Measurements from ENCODE around the gene MACROD1. TPM values are rescaled to one million over a fixed set of nuclear protein-coding genes. Genes with fewer than 3 reads are reported as not detected.

MACROD1 gene
- total RNA-seq, 4 donors from 2014 or later: 30.6 to 45.0 (median 35.0) TPM

- TF ChIP-seq CTCF (IDR thresholded peaks at IDR 0.05) (no peak), EP300 (IDR thresholded peaks at IDR 0.05) (no peak), POLR2A (IDR thresholded peaks at IDR 0.05) (no peak)
- 49 to 55% methylated on average over 14 to 15 of the region's 15 CpGs for WGBS, 2 donors
- Histone ChIP-seq H3K4me1 (peaks cover 0 to 75% (median 32%) of the 10 kb centered on the region in 4 donors), H3K4me3 (no peak overlapping the region), H3K36me3 (no peaks in the 10 kb centered on the region), H3K27ac (peak overlapping the region in 2 of 4 donors; percentile 78 to 87), H3K9me3 (no peaks in the 10 kb centered on the region), H3K27me3 (no peaks in the 10 kb centered on the region)
- DNase-seq (ENCODE audit: low spot score in 2 of 2): no peak
Observed at GRCh38 chr11:64053699-64054098, 112.2 kb downstream of the MACROD1 start.

DNA sequence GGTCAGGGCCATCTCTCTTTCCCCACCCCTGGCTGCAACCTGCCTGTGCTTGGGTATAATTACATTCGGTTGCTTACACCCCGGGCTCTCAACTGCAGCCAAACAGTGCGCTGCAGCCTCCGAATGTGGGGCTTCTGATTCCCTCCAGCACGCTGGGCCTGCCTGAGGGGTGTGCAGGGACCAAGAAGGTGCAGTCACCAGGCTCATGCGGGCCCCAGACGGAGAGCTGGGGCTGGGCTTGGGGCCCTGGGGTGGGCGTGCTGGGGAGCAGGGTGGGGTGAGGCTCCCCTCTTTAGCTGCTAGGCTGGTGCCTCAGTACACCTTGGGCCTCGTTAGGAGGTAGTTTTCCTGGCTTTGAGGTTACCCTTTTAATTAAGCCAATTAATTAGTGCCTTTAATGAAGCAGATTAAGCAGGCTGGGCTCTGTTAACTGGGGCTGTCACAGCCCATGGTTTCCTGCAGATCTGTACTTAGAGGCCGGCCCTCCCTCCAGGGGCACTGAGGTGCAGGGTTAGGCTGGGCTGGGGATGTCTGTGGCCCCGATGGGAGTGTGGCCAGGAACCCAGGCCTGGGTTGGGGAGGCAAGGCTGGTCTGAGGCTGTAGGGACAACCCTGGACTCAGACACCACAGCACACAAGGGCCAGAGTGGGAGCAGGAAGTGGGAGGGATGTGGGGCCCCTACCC is 112.8 kb downstream of the MACROD1 start:
- no peaks in the 10 kb centered on the region for H3K27me3 ChIP-seq
- no peaks in the 10 kb centered on the region for H3K36me3 ChIP-seq
- no peaks in the 10 kb centered on the region for H3K9me3 ChIP-seq
- H3K27ac ChIP-seq: peak overlapping the region in 2 of 4 donors; percentile 78 to 87
- H3K4me3 ChIP-seq: no peak overlapping the region
- no peak for DNase-seq (ENCODE audit: low spot score in 2 of 2)
- no peak for TF ChIP-seq EP300 (IDR thresholded peaks at IDR 0.05)
- no peak for TF ChIP-seq POLR2A (IDR thresholded peaks at IDR 0.05)
- no peak for TF ChIP-seq CTCF (IDR thresholded peaks at IDR 0.05)
- WGBS, 2 donors: 67 to 74% methylated on average over 11 of the region's 11 CpGs
- peaks cover 0 to 73% (median 35%) of the 10 kb centered on the region in 4 donors for H3K4me1 ChIP-seq

- 93 to 94% methylated on average over 2 of the region's 2 CpGs for WGBS, 2 donors
- Histone ChIP-seq H3K27ac (peak overlapping the region in 2 of 4 donors; percentile 78 to 87), H3K4me1 (peaks cover 0 to 69% (median 36%) of the 10 kb centered on the region in 4 donors), H3K36me3 (no peaks in the 10 kb centered on the region), H3K4me3 (no peak overlapping the region), H3K27me3 (no peaks in the 10 kb centered on the region), H3K9me3 (no peaks in the 10 kb centered on the region)
- TF ChIP-seq POLR2A (IDR thresholded peaks at IDR 0.05) (no peak), CTCF (IDR thresholded peaks at IDR 0.05) (no peak), EP300 (IDR thresholded peaks at IDR 0.05) (no peak)
- DNase-seq (ENCODE audit: low spot score in 2 of 2): no peak
Observed at GRCh38 chr11:64052436-64052835, 113.5 kb downstream of the MACROD1 start.

- no peak overlapping the region for H3K4me3 ChIP-seq
- no peak for DNase-seq (ENCODE audit: low spot score in 2 of 2)
- peaks cover 0 to 67% (median 30%) of the 10 kb centered on the region in 4 donors for H3K4me1 ChIP-seq
- WGBS, 2 donors: 77 to 79% methylated on average over 14 to 18 of the region's 19 CpGs
- TF ChIP-seq CTCF (IDR thresholded peaks at IDR 0.05) (no peak), EP300 (IDR thresholded peaks at IDR 0.05) (no peak), POLR2A (IDR thresholded peaks at IDR 0.05) (no peak)
- no peaks in the 10 kb centered on the region for H3K27me3 ChIP-seq
- H3K36me3 ChIP-seq: no peaks in the 10 kb centered on the region
- H3K9me3 ChIP-seq: no peaks in the 10 kb centered on the region
- H3K27ac ChIP-seq: peak overlapping the region in 2 of 4 donors; percentile 35 to 87
Observed at GRCh38 chr11:64051297-64051696, 114.6 kb downstream of the MACROD1 start.

- TF ChIP-seq POLR2A (IDR thresholded peaks at IDR 0.05) (no peak), CTCF (IDR thresholded peaks at IDR 0.05) (no peak), EP300 (IDR thresholded peaks at IDR 0.05) (no peak)
- Histone ChIP-seq H3K4me3 (no peak overlapping the region), H3K4me1 (peaks cover 0 to 65% (median 27%) of the 10 kb centered on the region in 4 donors), H3K27me3 (no peaks in the 10 kb centered on the region), H3K27ac (peak overlapping the region in 3 of 4 donors; percentile 45 to 87 (median 79)), H3K9me3 (no peaks in the 10 kb centered on the region), H3K36me3 (no peaks in the 10 kb centered on the region)
- WGBS, 2 donors: 87 to 88% methylated on average over 6 to 8 of the region's 8 CpGs
- DNase-seq (ENCODE audit: low spot score in 2 of 2): no peak
Observed at GRCh38 chr11:64049509-64049908, 116.4 kb downstream of the MACROD1 start.
